HG03521 (cell line): Measurements from ENCODE around the gene CHN2.

ENCODE experiments used
- ATAC-seq: cut with Tn5 transposase; IDR thresholded peaks from one replicate; pipeline ENCODE4 v1.9.1; 2021; ENCODE audit warnings: mild to moderate bottlenecking, moderate library complexity; ENCODE audit not compliant: unreplicated experiment

CHN2 gene

GRCh38 chr7:29457141-29457561 lies 262.6 kb downstream of the CHN2 start:
- no peak for ATAC-seq

- no peak for ATAC-seq
Measured at GRCh38 chr7:29457565-29458011, 263.0 kb downstream of the CHN2 start.

GRCh38 chr7:29458933-29459332 lies 264.4 kb downstream of the CHN2 start:
- no peak for ATAC-seq

- no peak for ATAC-seq
Measured at GRCh38 chr7:29459589-29459988, 265.0 kb downstream of the CHN2 start.

GRCh38 chr7:29461996-29462395 lies 267.4 kb downstream of the CHN2 start:
- no peak for ATAC-seq

GRCh38 chr7:29463504-29464158 lies 269.1 kb downstream of the CHN2 start:
- ATAC-seq: no peak

GRCh38 chr7:29464753-29465152 lies 270.2 kb downstream of the CHN2 start:
- no peak for ATAC-seq

- ATAC-seq: no peak
Measured at GRCh38 chr7:29467193-29467926, 272.8 kb downstream of the CHN2 start.

GRCh38 chr7:29468196-29468595 lies 273.6 kb downstream of the CHN2 start:
- no peak for ATAC-seq

GRCh38 chr7:29469281-29469680 lies 274.7 kb downstream of the CHN2 start:
- no peak for ATAC-seq

GRCh38 chr7:29469976-29470557 lies 275.5 kb downstream of the CHN2 start:
- no peak for ATAC-seq

GRCh38 chr7:29471444-29472138 lies 277.0 kb downstream of the CHN2 start:
- no peak for ATAC-seq

- ATAC-seq: no peak
Measured at GRCh38 chr7:29476916-29477315, 282.3 kb downstream of the CHN2 start.

GRCh38 chr7:29478226-29478625 lies 283.7 kb downstream of the CHN2 start:
- ATAC-seq: no peak

GRCh38 chr7:29478687-29479240 lies 284.2 kb downstream of the CHN2 start:
- no peak for ATAC-seq

GRCh38 chr7:29479301-29480200 lies 285.0 kb downstream of the CHN2 start:
- no peak for ATAC-seq

- ATAC-seq: no peak
Measured at GRCh38 chr7:29480451-29480850, 285.9 kb downstream of the CHN2 start.

GRCh38 chr7:29480934-29481651 lies 286.5 kb downstream of the CHN2 start:
- no peak for ATAC-seq

GRCh38 chr7:29482056-29482455 lies 287.5 kb downstream of the CHN2 start:
- no peak for ATAC-seq
